Measurements from ENCODE around the gene OR2T4.

Gene OR2T4

GRCh38 chr1:248361121-248361715, at the start of gene OR2T4:
Gene OR2T4, plus strand, starts transcription at chr1:248361665. Its CDS starts 0 bp downstream, at chr1:248361665.
- no peak for DNase-seq

- no peak for DNase-seq
These were observed 44.7 kb upstream of the OR2T4 start for GRCh38 chr1:248316796-248317195.

GRCh38 chr1:248324468-248324867, 37.0 kb upstream of the OR2T4 start, which contains the start of gene OR2M7:
Gene OR2M7, minus strand, starts transcription at chr1:248324568. Its CDS starts 0 bp downstream, at chr1:248324568.
- DNase-seq = no peak

GRCh38 chr1:248343451-248343850, 18.0 kb upstream of the OR2T4 start:
- DNase-seq = no peak

GRCh38 chr1:248348475-248348874, 13.0 kb upstream of the OR2T4 start, which contains the start of gene OR14C36:
Gene OR14C36, plus strand, starts transcription at chr1:248348775. Its CDS starts 0 bp downstream, at chr1:248348775.
- DNase-seq = no peak

DNA sequence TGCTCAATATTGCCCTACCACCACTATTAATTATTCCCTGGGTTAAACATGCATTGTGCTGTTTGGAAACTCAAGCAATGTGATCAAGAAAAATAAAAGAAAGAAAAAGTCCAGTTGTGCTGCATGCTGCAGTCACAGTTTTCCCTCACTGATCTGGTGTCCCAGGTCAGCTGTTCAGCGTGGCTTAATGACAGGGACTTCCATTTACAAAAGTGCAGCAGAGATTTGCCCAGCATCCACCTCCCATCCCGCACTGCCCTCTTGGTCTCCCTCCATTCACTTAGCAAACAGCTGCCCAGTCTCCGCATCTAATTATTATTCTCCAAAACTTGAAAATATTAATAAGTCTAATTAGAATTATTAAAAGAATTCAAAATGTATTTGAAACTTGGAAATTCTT, 2.0 kb upstream of the OR2T4 start:
- no peak for DNase-seq

DNA sequence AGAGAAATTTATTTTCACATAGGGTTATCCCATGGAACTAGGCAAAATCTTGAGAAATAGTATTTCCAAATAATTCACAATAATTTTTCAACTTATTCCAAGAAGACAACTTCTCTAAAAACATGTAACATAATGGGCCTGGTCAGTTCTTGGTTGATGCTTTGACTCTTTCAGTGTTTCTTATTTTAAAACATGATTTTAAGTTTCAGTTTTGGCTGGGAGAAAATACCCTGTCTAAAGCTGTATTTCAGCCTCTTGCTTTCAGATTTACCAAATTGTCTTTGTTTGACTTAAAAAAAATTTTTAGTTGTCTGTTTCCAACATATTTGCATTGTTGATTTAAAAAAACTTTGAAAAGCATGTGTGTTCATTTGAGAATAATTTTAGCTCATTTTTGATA, 5.1 kb downstream of the OR2T4 start:
- DNase-seq = no peak

- DNase-seq = no peak
These were observed 10.9 kb downstream of the OR2T4 start for GRCh38 chr1:248372394-248372793.

DNA sequence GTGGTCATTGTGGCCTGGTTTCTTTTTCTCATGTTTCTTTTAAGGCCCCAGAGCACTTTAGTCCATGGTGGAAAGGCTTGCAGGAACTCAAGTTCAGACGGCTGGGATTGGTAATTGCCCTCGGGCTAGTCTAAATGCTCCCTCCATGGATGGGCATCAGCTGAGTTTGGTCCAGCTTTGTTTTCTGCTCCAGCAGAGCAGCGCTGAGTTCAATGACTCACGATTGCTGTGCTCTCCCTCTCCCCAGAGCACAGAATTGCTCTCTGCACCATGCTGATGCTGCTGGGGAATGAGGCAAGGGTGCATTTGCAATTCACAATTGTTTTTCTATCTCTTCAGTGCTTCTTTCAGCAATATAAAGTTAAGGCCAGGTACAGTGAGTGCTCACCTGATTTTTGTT, 12.3 kb downstream of the OR2T4 start:
- DNase-seq = no peak

DNA sequence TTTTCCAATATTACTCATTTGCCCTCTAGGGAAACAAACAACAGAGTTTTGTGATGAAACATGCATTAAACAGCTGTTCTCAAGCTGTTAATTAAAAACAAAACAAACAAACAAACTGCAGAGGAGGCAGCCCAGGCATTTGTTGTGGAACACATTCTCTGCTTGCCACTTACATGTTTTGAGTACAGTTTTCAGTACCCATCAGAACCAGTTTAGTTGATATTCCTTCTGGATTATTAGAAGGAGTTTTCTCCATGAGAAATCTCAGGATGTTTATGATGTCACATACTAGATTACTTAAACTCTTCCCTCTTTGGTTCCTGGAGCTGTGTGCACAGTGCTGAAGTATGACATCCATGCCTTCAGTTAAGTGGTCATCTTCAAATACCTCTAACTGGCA, 14.0 kb downstream of the OR2T4 start, which contains the start of gene OR2T6:
Gene OR2T6, plus strand, starts transcription at position 301 of the 400 bp plus-strand sequence. CDS start 11,863 bp downstream, outside the sequence.
- DNase-seq = no peak

DNA sequence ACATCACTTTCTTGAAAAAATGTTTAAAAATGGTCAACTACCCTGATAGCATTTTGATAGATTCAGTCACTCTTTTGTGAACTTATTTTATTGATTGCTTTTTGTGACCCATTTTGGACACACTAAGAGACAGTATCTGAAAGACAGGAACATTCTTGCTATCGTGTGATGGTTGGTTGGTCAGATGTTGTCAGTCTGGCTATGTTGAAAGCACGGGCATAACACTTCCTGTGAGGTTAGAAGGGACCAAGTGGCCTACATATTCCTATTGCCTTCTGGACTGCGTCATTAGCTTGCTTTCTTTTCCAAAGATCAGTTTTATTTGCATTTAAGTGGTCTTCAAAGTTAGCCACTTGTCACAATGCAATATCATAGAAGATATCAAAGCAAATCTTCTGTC, 15.5 kb downstream of the OR2T4 start:
- no peak for DNase-seq

DNA sequence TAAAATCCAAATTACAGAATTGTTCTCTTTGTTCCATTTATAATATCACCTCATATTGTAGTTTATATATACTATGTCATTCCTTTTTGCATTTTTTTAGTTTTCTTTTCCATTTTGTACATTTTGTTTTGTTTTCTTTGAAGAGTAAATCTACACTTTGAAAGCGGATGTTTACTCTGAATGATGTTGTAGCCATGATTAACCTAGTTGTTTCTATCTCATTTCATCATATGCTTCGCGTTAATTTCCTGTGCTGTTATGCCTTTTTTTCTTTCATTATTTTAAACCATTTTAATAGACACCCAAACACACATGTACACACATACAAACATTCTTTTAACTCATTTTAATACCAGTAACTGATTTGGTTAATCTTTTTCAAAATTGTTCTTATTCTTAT, 19.4 kb downstream of the OR2T4 start:
- DNase-seq = no peak

- no peak for DNase-seq
These were observed 27.0 kb downstream of the OR2T4 start for GRCh38 chr1:248388426-248388825.

DNA sequence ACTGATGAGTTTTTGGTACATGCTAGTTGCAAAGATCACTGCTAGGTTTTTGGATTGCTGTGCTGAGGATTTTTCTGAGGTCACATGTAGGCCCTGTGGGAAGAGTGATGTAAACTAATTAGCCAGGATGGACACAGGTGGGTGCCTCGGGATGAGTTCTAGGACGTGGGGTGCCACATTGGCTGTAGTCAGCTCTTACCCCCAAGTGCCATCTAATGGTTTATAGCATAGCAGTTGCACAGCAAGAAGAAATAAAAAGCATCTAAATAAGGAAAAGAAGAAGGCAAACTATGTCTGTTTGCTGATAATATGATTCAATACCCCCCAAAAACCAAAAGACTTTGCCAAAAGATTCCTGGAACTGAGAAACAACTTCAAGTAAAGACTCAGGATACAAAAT, 31.6 kb downstream of the OR2T4 start:
- DNase-seq = no peak

DNA sequence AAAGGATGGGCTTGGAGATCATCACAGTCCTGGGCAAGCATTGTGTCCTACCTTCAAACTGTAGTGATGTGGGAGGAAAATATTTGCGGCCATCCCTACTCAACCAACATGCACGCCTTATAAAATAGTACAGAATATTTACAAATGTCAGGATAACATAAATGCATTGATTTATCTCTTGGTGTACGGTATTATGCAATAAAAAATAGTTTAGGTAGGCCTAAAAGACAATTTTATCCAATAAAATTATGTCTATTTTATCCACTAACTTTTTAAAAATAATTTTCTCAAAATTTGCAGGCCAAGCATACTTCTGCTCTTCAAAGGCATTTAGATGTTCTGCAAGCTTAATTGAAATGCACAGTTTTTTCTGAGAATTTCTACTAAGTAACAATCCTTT, 41.3 kb downstream of the OR2T4 start, which contains the start of gene OR2T1:
Gene OR2T1, plus strand, starts transcription at position 301 of the 400 bp plus-strand sequence. CDS start 3,100 bp downstream, outside the sequence.
- DNase-seq = no peak

DNA sequence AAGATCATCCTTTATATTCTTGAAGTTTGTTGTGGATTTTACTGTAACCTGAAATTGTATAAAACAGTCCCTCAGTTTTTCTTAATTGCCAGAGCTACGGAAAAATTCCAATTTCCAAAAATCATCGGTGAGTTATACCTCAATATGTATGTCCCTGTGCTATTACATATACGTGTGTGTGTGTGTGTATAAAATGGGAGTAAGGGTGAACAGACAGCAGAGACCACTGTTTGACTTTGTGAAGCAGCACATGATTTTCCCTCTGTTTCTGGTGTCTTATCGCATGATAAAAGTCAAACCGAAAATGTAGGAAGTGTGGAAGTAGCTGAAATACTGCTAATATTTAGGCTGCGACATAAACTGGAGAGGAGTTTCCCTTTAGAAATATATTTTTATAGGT, 42.6 kb downstream of the OR2T4 start:
- DNase-seq = no peak

GRCh38 chr1:248406721-248407692, 45.5 kb downstream of the OR2T4 start:
- no peak for DNase-seq

Measured in right forelimb (tissue), 1 donor.